K562 (cell line): ENCODE measurements around the gene RASGRP4.

Experiments used
- CEBPB ChIP-seq: fragments of 450-650 bp; IDR thresholded peaks from 2 replicates; pipeline ENCODE4 v1.6.1; 2016; ENCODE audit warnings: missing genetic modification characterization, missing compliant biosample characterization
- COPS2 ChIP-seq: fragments of 450-650 bp; conservative IDR thresholded peaks from 2 replicates; pipeline ENCODE4 v1.6.1; 2016; ENCODE audit warnings: mild to moderate bottlenecking, moderate library complexity
- IRF2 ChIP-seq: sonication (generic); formaldehyde crosslinking; IDR thresholded peaks from 2 replicates; pipeline ENCODE4 v1.8.1; 2022; ENCODE audit warnings: mild to moderate bottlenecking, missing genetic modification reagents
- JUN ChIP-seq, 2 experiments: sonication (generic) in 1 of 2; formaldehyde crosslinking in 1 of 2; IDR thresholded peaks; 2 replicates each; pipeline versions ENCODE4 v1.6.1 to v1.8.0; 2012 to 2022; ENCODE audit warnings: borderline replicate concordance in 2 of 2, mild to moderate bottlenecking in 2 of 2, improper control_type of control experiment in 1 of 2, low read depth in 1 of 2, low read length in 1 of 2, missing genetic modification reagents in 1 of 2
- NCOA4 ChIP-seq: fragments of 450-650 bp; IDR thresholded peaks from 2 replicates; pipeline ENCODE4 v1.6.1; 2018; ENCODE audit warnings: mild to moderate bottlenecking; ENCODE audit not compliant: partially characterized antibody
- POLR2A ChIP-seq: fragments of 450-650 bp; conservative IDR thresholded peaks from 2 replicates; pipeline ENCODE4 v1.6.1; 2016
- PPARD ChIP-seq: fragments of 250-450 bp; sonication (Bioruptor Pico); IDR thresholded peaks from 2 replicates; pipeline ENCODE4 v1.8.0; 2022; ENCODE audit warnings: inconsistent platforms, mild to moderate bottlenecking, moderate library complexity
- RFX5 ChIP-seq: IDR thresholded peaks from 2 replicates; pipeline ENCODE4 v1.6.1; 2011; ENCODE audit warnings: low read depth, mild to moderate bottlenecking, improper control_type of control experiment, low read length
- YY1 ChIP-seq, 3 experiments: IDR thresholded peaks; 2 replicates each; pipeline ENCODE4 v1.6.1; 2011; ENCODE audit warnings: low read length in 2 of 3, mild to moderate bottlenecking in 2 of 3, moderate library complexity in 2 of 3, borderline replicate concordance in 1 of 3, control low read depth in 1 of 3, low read depth in 1 of 3; ENCODE audit not compliant: insufficient read depth in 3 of 3, insufficient replicate concordance in 2 of 3, control insufficient read depth in 1 of 3, insufficient read length in 1 of 3; ENCODE audit errors: extremely low read depth in 1 of 3
- TF ChIP-seq, protein P1 (sequence below), 3 experiments: IDR thresholded peaks in 2 of 3; conservative IDR thresholded peaks in 1 of 3; 2 replicates each; pipeline ENCODE4 v1.5.1; 2011 to 2012; ENCODE audit warnings: low read length in 3 of 3, mild to moderate bottlenecking in 3 of 3, control low read depth in 2 of 3, improper control_type of control experiment in 1 of 3, inconsistent platforms in 1 of 3, low read depth in 1 of 3, mixed read lengths in 1 of 3, moderate library complexity in 1 of 3; ENCODE audit not compliant: insufficient read depth in 2 of 3
- TF ChIP-seq, protein P2 (sequence below), 2 experiments: fragments of 450-650 bp in 1 of 2; sonication (generic) in 1 of 2; formaldehyde crosslinking in 1 of 2; IDR thresholded peaks in 1 of 2; conservative IDR thresholded peaks in 1 of 2; 2 replicates each; pipeline versions ENCODE4 v1.6.1 to v1.8.1; 2016 to 2023; ENCODE audit warnings: mild to moderate bottlenecking in 2 of 2, moderate library complexity in 2 of 2, inconsistent platforms in 1 of 2, missing genetic modification reagents in 1 of 2

DNA sequence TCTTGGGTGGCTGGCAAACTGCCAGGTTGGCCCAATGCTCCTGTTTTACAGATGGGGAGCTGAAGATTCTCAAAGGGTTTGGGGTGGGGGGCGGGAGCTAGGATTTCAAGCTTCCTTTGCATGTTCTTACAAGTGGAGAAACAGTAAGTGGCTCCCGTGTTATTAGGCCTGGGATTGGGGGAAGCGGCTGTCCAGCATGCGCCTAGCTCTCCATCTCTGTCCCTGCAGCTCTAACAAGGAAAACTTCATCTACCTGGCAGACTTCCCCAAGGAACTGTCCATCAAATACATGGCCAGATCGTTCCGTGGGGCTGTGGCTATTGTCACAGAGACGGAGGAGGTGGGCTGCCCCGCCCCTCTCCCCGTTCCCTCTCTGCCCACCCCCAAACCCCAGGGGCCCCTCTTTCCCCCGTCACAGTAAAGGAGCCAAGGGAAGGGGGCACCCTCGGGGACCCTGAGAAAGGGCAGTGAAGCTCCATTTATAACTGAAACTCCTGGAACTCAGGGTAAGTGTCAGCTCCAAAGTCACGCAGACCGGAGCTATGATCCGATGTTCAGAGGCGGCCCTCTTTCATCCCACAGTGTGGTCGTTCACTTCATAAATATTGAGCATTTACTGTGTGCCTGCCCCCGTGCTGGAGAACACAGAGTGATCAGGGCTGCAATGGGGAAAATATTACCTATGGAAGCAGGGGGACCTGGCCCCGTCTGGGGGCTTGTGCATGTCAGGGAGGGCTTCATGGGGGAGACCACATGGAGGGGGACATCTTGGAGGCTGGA lies 66.6 kb downstream of the RASGRP4 start:
- TF ChIP-seq, protein P1, sequence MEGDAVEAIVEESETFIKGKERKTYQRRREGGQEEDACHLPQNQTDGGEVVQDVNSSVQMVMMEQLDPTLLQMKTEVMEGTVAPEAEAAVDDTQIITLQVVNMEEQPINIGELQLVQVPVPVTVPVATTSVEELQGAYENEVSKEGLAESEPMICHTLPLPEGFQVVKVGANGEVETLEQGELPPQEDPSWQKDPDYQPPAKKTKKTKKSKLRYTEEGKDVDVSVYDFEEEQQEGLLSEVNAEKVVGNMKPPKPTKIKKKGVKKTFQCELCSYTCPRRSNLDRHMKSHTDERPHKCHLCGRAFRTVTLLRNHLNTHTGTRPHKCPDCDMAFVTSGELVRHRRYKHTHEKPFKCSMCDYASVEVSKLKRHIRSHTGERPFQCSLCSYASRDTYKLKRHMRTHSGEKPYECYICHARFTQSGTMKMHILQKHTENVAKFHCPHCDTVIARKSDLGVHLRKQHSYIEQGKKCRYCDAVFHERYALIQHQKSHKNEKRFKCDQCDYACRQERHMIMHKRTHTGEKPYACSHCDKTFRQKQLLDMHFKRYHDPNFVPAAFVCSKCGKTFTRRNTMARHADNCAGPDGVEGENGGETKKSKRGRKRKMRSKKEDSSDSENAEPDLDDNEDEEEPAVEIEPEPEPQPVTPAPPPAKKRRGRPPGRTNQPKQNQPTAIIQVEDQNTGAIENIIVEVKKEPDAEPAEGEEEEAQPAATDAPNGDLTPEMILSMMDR (IDR thresholded peaks at IDR 0.05 in 2 of 3, conservative IDR thresholded peaks at IDR 0.05 in 1 of 3; ENCODE audit: insufficient read depth in 2 of 3, low read depth in 1 of 3, low read length in 3 of 3) = no peak
- no peak for TF ChIP-seq COPS2
- no peak for TF ChIP-seq PPARD (CRISPR knock-in tag)
- no peak for TF ChIP-seq CEBPB
- TF ChIP-seq JUN (IDR thresholded peaks at IDR 0.05; ENCODE audit: borderline replicate concordance, low read depth, low read length) = no peak
- no peak for TF ChIP-seq JUN (CRISPR knock-in tag; IDR thresholded peaks at IDR 0.05; ENCODE audit: borderline replicate concordance)
- TF ChIP-seq POLR2A = no peak
- TF ChIP-seq RFX5 = no peak
- TF ChIP-seq IRF2 (CRISPR knock-in tag) = no peak
- no peak for TF ChIP-seq YY1 (IDR thresholded peaks at IDR 0.05; ENCODE audit: borderline replicate concordance in 1 of 3, control insufficient read depth in 1 of 3, extremely low read depth in 1 of 3, insufficient read depth in 3 of 3, insufficient read length in 1 of 3, insufficient replicate concordance in 2 of 3, low read depth in 1 of 3, low read length in 2 of 3)
- TF ChIP-seq, protein P2, sequence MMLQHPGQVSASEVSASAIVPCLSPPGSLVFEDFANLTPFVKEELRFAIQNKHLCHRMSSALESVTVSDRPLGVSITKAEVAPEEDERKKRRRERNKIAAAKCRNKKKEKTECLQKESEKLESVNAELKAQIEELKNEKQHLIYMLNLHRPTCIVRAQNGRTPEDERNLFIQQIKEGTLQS (IDR thresholded peaks at IDR 0.05) = no peak
- TF ChIP-seq, protein P2 (CRISPR knock-in tag; conservative IDR thresholded peaks at IDR 0.05) = no peak
- TF ChIP-seq NCOA4 = no peak
